GM12873 (cell line): ENCODE results near the gene NLRP1.

Experiments
- TF ChIP-seq, protein P1 (sequence below): IDR thresholded peaks from 2 replicates; pipeline ENCODE4 v1.5.1; 2012; ENCODE audit warnings: low read depth, mild to moderate bottlenecking, moderate library complexity, low read length, control low read depth; ENCODE audit not compliant: insufficient read depth; ENCODE audit errors: missing control alignments

NLRP1 gene

DNA sequence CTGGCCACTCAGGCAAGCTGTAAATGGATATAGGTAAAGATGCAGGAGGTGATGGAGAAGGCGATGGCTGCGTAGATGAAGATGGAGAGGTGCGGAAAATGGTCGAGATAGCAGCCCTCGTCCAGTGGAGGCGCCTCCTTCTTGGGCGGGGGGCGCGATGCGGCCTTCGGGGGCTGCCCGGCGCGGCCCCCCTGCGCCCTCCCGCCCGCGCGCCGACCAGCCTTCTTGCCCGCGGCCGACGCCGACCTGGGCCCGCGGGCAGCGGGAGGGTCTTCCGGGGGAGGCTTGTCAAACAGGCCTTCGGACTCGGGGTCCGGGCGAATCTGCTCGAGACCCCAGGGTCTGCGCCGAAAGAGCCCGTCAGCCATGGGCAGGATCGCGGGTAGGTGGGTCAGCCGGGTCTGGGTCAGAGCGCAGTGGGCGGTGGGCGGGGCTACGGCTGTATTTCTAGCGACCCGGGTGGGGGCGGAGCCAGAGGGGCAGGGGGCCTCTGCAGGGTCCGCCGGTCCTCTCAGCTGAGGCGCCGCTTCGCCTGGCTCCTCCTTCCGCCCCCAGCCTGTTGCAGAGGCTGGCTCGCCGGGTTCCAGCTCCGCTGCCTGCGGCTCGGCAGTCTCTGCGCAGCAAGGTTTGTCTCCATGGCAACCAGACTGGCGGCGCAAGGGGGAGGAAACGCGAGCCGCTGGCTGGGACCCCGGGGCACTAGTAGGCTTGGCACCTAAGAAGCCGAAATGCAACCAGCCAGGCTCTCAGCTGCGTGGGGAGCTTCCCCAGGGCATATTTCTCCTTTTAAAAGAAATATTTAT, 83.5 kb downstream of the NLRP1 start:
- TF ChIP-seq, protein P1, sequence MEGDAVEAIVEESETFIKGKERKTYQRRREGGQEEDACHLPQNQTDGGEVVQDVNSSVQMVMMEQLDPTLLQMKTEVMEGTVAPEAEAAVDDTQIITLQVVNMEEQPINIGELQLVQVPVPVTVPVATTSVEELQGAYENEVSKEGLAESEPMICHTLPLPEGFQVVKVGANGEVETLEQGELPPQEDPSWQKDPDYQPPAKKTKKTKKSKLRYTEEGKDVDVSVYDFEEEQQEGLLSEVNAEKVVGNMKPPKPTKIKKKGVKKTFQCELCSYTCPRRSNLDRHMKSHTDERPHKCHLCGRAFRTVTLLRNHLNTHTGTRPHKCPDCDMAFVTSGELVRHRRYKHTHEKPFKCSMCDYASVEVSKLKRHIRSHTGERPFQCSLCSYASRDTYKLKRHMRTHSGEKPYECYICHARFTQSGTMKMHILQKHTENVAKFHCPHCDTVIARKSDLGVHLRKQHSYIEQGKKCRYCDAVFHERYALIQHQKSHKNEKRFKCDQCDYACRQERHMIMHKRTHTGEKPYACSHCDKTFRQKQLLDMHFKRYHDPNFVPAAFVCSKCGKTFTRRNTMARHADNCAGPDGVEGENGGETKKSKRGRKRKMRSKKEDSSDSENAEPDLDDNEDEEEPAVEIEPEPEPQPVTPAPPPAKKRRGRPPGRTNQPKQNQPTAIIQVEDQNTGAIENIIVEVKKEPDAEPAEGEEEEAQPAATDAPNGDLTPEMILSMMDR, result no peak

DNA sequence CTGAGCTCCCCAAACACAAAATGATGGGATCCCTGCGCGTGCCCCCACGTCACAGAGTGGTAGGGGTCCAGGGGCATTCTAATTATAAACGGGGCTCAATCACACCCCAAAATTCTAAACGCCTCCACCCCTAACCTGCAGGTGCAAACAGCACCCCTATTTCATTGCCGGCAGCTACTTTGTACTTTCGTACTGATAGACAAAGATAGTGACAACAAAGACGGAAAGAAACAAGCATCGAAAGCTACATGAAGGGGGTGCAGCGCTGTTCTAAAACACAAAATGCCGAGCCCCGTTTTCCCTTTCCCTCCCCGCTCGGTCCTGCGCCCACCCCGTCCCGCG, 84.1 kb downstream of the NLRP1 start:
- TF ChIP-seq, protein P1, result no peak

DNA sequence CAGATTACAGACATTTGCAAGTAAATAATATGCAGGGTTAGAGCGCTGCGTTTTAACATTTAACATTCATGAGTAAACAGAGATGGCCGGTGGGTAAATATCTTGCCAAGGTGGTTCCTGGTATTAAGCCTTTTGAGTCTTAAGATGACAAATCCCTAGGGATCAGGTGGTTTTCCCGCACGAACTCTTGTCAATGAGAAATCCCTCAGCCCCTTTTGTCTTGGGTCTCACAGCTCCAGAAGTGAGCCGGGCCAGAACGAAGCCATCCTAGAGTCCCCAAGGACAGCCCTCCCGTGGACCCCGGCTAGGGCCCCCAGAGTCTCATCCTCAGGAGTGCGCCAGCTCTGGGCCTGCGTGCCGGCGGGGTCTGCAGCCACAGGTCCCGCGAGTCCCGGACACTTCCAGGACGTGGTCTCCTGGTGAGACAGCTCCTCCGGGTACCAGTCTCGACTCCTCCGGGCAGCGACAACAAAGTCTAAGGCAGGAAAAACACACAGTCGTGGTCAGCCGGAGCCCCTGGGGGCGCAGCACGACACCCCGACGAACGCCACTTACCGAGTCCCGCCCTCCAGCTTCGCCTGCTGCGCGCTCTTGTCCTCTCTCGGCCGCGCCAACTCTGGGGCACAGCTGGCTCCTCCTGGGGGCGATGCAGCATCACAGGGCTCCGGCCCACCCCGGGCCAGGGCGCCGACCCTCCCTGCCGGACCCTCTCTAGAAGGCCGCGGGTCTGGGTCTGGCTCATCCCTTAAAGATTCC, 84.7 kb downstream of the NLRP1 start:
- TF ChIP-seq, protein P1, result no peak

DNA sequence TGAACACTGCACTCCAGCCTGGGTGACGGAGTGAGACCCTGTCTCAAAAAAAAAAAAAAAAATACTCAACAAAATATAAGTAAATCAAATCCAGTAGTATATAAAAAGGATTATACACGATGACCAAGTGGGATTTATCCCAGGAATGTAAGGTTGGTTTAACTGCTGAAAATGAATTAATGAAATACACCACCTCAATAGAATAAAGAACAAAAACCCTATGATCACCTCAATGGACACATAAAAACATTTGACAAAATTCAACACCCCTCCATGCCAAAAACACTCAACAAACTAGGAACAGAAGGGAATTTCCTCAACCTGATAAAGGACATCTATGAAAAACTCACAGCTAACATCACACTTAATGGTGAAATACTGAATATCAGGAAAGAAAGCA, 91.3 kb downstream of the NLRP1 start:
- TF ChIP-seq, protein P1, result no peak

DNA sequence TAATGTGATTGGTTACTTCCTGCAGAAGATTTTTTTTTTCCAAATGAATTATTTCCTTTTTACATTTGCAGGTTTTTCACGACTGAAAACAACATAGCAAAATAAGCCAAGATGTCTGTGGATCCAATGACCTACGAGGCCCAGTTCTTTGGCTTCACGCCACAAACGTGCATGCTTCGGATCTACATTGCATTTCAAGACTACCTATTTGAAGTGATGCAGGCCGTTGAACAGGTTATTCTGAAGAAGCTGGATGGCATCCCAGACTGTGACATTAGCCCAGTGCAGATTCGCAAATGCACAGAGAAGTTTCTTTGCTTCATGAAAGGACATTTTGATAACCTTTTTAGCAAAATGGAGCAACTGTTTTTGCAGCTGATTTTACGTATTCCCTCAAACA, 95.6 kb downstream of the NLRP1 start:
- TF ChIP-seq, protein P1, result no peak

DNA sequence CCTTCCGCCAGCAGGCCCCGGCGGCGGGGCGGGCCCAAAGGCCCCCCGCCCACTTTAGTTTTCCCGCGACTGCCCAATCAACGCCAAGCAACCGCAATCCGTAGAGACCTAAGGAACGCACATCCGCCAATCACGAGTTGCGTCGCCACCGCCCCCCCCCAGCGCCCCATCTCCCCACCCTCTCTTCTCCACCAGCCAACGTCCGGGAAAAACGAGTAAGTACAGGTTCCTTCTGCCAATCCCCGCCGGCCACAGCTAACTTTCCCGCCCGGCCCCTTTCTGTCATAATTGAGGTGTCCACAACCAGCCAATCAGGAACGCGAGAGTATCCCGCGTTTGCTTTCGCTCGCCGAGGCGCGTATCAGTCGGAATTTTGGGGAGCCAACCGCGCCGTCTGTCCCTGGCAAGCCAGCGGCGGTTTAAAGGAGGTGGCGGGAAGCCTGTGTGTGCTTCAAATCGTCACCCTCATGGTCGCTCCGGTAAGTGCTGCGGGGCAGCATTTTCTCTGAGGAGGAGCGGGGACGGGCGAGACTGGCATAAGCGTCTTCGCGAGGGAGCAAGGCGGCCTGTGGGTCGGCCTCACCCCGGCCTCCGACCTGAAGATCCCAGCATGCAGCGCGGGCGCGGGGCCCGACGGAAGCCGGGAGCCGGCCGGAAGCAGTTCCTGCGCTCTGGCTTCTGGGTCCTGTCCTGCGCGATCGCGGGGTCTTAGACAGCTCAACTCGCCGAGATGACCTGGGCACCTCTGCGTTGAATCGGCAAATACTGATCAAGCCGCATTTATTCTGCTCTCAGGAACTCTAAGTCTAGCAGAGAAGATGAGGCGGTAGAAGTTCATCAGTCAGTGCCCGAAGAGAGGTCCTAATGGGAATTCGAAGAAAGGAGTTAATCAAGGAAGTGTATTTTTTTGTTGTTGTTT, 97.8 kb downstream of the NLRP1 start, which contains the start of gene MIS12:
TSS of gene MIS12 (plus strand) at position 361 of the 919 bp plus-strand sequence. CDS start 2,297 bp downstream, outside the sequence.
- TF ChIP-seq, protein P1, result no peak
